Embryonic facial prominence (tissue), 1 donor: ENCODE results near the gene SPTBN5.

Source experiments
- DNase-seq: peaks from one replicate; pipeline ENCODE4 v3.0.0-alpha.2; 2016; ENCODE audit errors: extremely low spot score

SPTBN5 gene

GRCh38 chr15:41825145-41825544, 68.7 kb downstream of the SPTBN5 start:
- no peak for DNase-seq

- DNase-seq = no peak
Measured at GRCh38 chr15:41824062-41824745, 69.6 kb downstream of the SPTBN5 start.

- DNase-seq = no peak
Measured at GRCh38 chr15:41823502-41823901, 70.4 kb downstream of the SPTBN5 start.

GRCh38 chr15:41822957-41823356, 70.9 kb downstream of the SPTBN5 start:
- no peak for DNase-seq

- no peak for DNase-seq
Measured at GRCh38 chr15:41822471-41822870, 71.4 kb downstream of the SPTBN5 start.

GRCh38 chr15:41821831-41822230, 72.0 kb downstream of the SPTBN5 start:
- no peak for DNase-seq

GRCh38 chr15:41820791-41821423, 72.9 kb downstream of the SPTBN5 start:
- no peak for DNase-seq

- DNase-seq = no peak
Measured at GRCh38 chr15:41819455-41820050, 74.3 kb downstream of the SPTBN5 start.

- DNase-seq = no peak
Measured at GRCh38 chr15:41817781-41818180, 76.1 kb downstream of the SPTBN5 start.

GRCh38 chr15:41817327-41817726, 76.5 kb downstream of the SPTBN5 start:
- no peak for DNase-seq

- no peak for DNase-seq
Measured at GRCh38 chr15:41816788-41817187, 77.1 kb downstream of the SPTBN5 start.

GRCh38 chr15:41814534-41814933, 79.3 kb downstream of the SPTBN5 start:
- no peak for DNase-seq

GRCh38 chr15:41813426-41813825, 80.4 kb downstream of the SPTBN5 start:
- no peak for DNase-seq

- DNase-seq = no peak
Measured at GRCh38 chr15:41812820-41813375, 81.0 kb downstream of the SPTBN5 start.

GRCh38 chr15:41811432-41812195, 82.2 kb downstream of the SPTBN5 start:
- peak; percentile 82 for DNase-seq

GRCh38 chr15:41810651-41811431, 83.0 kb downstream of the SPTBN5 start:
- no peak for DNase-seq

- DNase-seq = no peak
Measured at GRCh38 chr15:41809526-41810220, 84.2 kb downstream of the SPTBN5 start.

GRCh38 chr15:41809121-41809520, 84.7 kb downstream of the SPTBN5 start:
- no peak for DNase-seq

GRCh38 chr15:41806291-41807181, 87.3 kb downstream of the SPTBN5 start:
- no peak for DNase-seq

- DNase-seq = no peak
Measured at GRCh38 chr15:41805711-41806110, 88.1 kb downstream of the SPTBN5 start.
